ENCODE results near the gene TRIM8.

DNA sequence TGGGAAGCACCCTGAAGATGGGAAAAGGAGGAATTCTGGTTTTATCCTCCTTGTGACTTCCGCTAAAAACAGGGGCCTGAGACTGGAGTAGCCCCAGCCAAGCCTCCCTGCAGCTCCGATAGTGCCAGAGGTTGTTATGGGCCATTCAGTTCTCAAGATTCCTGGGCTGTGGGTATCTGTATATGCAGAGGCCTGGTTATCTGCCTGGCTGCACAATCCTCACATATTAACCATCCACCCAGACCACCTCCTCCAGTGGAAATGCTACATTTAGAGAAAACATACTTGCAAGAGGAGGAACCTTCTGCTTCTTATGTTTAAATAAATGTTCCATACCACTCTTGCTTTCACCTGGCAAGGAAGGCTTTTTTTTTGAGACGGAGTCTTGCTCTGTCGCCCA lies 35.3 kb downstream of the TRIM8 start:
- TF ChIP-seq EP300 (IDR thresholded peaks at IDR 0.05; ENCODE audit: borderline replicate concordance) = no peak
- TF ChIP-seq, protein P1, sequence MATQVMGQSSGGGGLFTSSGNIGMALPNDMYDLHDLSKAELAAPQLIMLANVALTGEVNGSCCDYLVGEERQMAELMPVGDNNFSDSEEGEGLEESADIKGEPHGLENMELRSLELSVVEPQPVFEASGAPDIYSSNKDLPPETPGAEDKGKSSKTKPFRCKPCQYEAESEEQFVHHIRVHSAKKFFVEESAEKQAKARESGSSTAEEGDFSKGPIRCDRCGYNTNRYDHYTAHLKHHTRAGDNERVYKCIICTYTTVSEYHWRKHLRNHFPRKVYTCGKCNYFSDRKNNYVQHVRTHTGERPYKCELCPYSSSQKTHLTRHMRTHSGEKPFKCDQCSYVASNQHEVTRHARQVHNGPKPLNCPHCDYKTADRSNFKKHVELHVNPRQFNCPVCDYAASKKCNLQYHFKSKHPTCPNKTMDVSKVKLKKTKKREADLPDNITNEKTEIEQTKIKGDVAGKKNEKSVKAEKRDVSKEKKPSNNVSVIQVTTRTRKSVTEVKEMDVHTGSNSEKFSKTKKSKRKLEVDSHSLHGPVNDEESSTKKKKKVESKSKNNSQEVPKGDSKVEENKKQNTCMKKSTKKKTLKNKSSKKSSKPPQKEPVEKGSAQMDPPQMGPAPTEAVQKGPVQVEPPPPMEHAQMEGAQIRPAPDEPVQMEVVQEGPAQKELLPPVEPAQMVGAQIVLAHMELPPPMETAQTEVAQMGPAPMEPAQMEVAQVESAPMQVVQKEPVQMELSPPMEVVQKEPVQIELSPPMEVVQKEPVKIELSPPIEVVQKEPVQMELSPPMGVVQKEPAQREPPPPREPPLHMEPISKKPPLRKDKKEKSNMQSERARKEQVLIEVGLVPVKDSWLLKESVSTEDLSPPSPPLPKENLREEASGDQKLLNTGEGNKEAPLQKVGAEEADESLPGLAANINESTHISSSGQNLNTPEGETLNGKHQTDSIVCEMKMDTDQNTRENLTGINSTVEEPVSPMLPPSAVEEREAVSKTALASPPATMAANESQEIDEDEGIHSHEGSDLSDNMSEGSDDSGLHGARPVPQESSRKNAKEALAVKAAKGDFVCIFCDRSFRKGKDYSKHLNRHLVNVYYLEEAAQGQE (IDR thresholded peaks at IDR 0.05; ENCODE audit: low read depth) = no peak
- TF ChIP-seq CEBPB (IDR thresholded peaks at IDR 0.05) = no peak
